ENCODE data around the gene SEZ6. TPM values are rescaled to one million over a fixed set of nuclear protein-coding genes. Genes with fewer than 3 reads are reported as not detected.

Gene SEZ6
- total RNA-seq, 2 experiments from 2014 or later: 0.31 TPM; not detected in 1

GRCh38 chr17:28948342-28948741, 57.5 kb downstream of the SEZ6 start:
- no peak for TF ChIP-seq CTCF (IDR thresholded peaks at IDR 0.05)

GRCh38 chr17:28947639-28948038, 58.2 kb downstream of the SEZ6 start:
- Mint-ChIP-seq H3K9me3 (no peaks in the 10 kb centered on the region), H3K36me3 (ENCODE audit: low read depth) (peaks cover 68% of the 10 kb centered on the region), H3K27ac (peak overlapping the region; percentile 97), H3K27me3 (no peaks in the 10 kb centered on the region), H3K4me3 (peak overlapping the region; percentile 96), H3K4me1 (ENCODE audit: low read depth) (peaks cover 57% of the 10 kb centered on the region)
- peak overlapping the region in 1 of 2 donors; percentile 77 for H3K27ac ChIP-seq (ENCODE audit: low read depth in 1 of 2, low read length in 2 of 2)
- H3K4me1 ChIP-seq (ENCODE audit: insufficient read depth, low read length): peaks cover 50% of the 10 kb centered on the region
- CTCF ChIA-PET: interaction anchor here (0.6 to 3.0 kb wide), 4 partner anchors 22 to 184 kb away, joined by 3 to 13 read pairs (median 3); no protein-coding TSS in a partner anchor
- intact Hi-C loops (cut with DNase I, micrococcal nuclease): loop anchor here in 1 of 2 experiments (1.0 to 5.0 kb wide), 2 partner anchors 43 to 105 kb away; partner anchors contain the start of gene FAM222B
- H3K9me3 ChIP-seq (ENCODE audit: control insufficient read depth in 1 of 2, insufficient read depth in 1 of 2, low read length in 2 of 2): no peaks in the 10 kb centered on the region
- no peaks in the 10 kb centered on the region for H3K27me3 ChIP-seq (ENCODE audit: control insufficient read depth in 1 of 2, insufficient read depth in 2 of 2, low read length in 2 of 2)
- POLR2A ChIA-PET: interaction anchor here (0.7 to 10.3 kb wide), 4 partner anchors 10 to 228 kb away, joined by 3 to 150 read pairs (median 4); partner anchors contain the start of gene RPL23A
- H3K36me3 ChIP-seq (ENCODE audit: insufficient read depth, low read length): peaks cover 22% of the 10 kb centered on the region
- H3K4me3 ChIP-seq (ENCODE audit: low read length): no peak overlapping the region
- DNase-seq: peak in 3 of 14 experiments; percentile 23 to 47 (median 28)
- ATAC-seq (ENCODE audit: poor library complexity): no peak
- no peak for TF ChIP-seq CTCF (IDR thresholded peaks at IDR 0.05)

More at GRCh38 chr17:28948342-28948741, 57.5 kb downstream of the SEZ6 start:
- Histone ChIP-seq H3K36me3 (ENCODE audit: insufficient read depth, low read length) (peaks cover 16% of the 10 kb centered on the region), H3K9me3 (ENCODE audit: control insufficient read depth in 1 of 2, insufficient read depth in 1 of 2, low read length in 2 of 2) (no peaks in the 10 kb centered on the region), H3K27me3 (ENCODE audit: control insufficient read depth in 1 of 2, insufficient read depth in 2 of 2, low read length in 2 of 2) (no peaks in the 10 kb centered on the region), H3K4me3 (ENCODE audit: low read length) (peak overlapping the region; percentile 90), H3K27ac (ENCODE audit: low read depth in 1 of 2, low read length in 2 of 2) (peak overlapping the region; percentile 77 to 90), H3K4me1 (ENCODE audit: insufficient read depth, low read length) (peaks cover 57% of the 10 kb centered on the region)
- ChIA-PET CTCF (interaction anchor here (1.0 to 5.7 kb wide), 6 partner anchors 18 to 221 kb away, joined by 3 to 56 read pairs (median 8); partner anchors contain the start of genes DHRS13, NEK8 and TLCD1), POLR2A (interaction anchor here (0.7 to 10.3 kb wide), 8 partner anchors 9 to 286 kb away, joined by 3 to 150 read pairs (median 10); partner anchors contain the start of genes DHRS13, NEK8, SDF2 and SUPT6H)
- Mint-ChIP-seq H3K4me3 (peak overlapping the region; percentile 96), H3K36me3 (ENCODE audit: low read depth) (peaks cover 62% of the 10 kb centered on the region), H3K27ac (peak overlapping the region; percentile 97), H3K9me3 (no peaks in the 10 kb centered on the region), H3K4me1 (ENCODE audit: low read depth) (peaks cover 51% of the 10 kb centered on the region), H3K27me3 (no peaks in the 10 kb centered on the region)
- intact Hi-C loops (cut with DNase I, micrococcal nuclease): loop anchor here in 1 of 2 experiments (1.0 to 5.0 kb wide), 2 partner anchors 44 to 106 kb away; partner anchors contain the start of gene FAM222B
- no peak for ATAC-seq (ENCODE audit: poor library complexity)
- no peak for DNase-seq

- no peaks in the 10 kb centered on the region for H3K27me3 ChIP-seq (ENCODE audit: control insufficient read depth in 1 of 2, insufficient read depth in 2 of 2, low read length in 2 of 2)
- H3K9me3 Mint-ChIP-seq: no peaks in the 10 kb centered on the region
- peak overlapping the region; percentile 85 for H3K27ac Mint-ChIP-seq
- ATAC-seq (ENCODE audit: poor library complexity) (no peak), DNase-seq (peak in 2 of 14 experiments; percentile 28 to 30)
- intact Hi-C loops (cut with DNase I, micrococcal nuclease): loop anchor here in 1 of 2 experiments (5.0 kb wide), 1 partner anchor 104 kb away; the partner anchor contains the start of gene FAM222B
- CTCF ChIA-PET: interaction anchor here (0.6 to 1.9 kb wide), 4 partner anchors 17 to 219 kb away, joined by 3 to 4 read pairs (median 4); partner anchors contain the start of gene DHRS13
- H3K36me3 Mint-ChIP-seq (ENCODE audit: low read depth): peaks cover 75% of the 10 kb centered on the region
- peaks cover 54% of the 10 kb centered on the region for H3K4me1 ChIP-seq (ENCODE audit: insufficient read depth, low read length)
- peaks cover 66% of the 10 kb centered on the region for H3K4me1 Mint-ChIP-seq (ENCODE audit: low read depth)
- H3K9me3 ChIP-seq (ENCODE audit: control insufficient read depth in 1 of 2, insufficient read depth in 1 of 2, low read length in 2 of 2): no peaks in the 10 kb centered on the region
- POLR2A ChIA-PET: interaction anchor here (1.1 to 10.3 kb wide), 2 partner anchors 9 to 19 kb away, joined by 5 to 150 read pairs; no protein-coding TSS in a partner anchor
- no peaks in the 10 kb centered on the region for H3K27me3 Mint-ChIP-seq
- peak overlapping the region; percentile 96 for H3K4me3 Mint-ChIP-seq
- peaks cover 22% of the 10 kb centered on the region for H3K36me3 ChIP-seq (ENCODE audit: insufficient read depth, low read length)
- H3K27ac ChIP-seq (ENCODE audit: low read depth in 1 of 2, low read length in 2 of 2): peak overlapping the region in 1 of 2 donors; percentile 20
- TF ChIP-seq CTCF (IDR thresholded peaks at IDR 0.05): no peak
- H3K4me3 ChIP-seq (ENCODE audit: low read length): no peak overlapping the region
Observed at GRCh38 chr17:28946239-28946638, 59.6 kb downstream of the SEZ6 start.

Measured in CD4-positive, alpha-beta T cell (primary cell).